Muscle layer of duodenum (tissue), 2 donors: Measurements from ENCODE around the gene ZKSCAN5.
"Not testable (repeated sequence)": the region's sequence is repeated elsewhere in the genome, so short reads cannot be mapped to it uniquely, and the experiment has no call there.

Experiments
- H3K27ac ChIP-seq: one replicate; pipeline ENCODE4 v1.7.0; 2013; ENCODE audit warnings: mild to moderate bottlenecking, low read length
- H3K27me3 ChIP-seq: one replicate; pipeline ENCODE4 v1.7.0; 2013; ENCODE audit warnings: low read depth, mild to moderate bottlenecking, control low read depth, low read length
- H3K36me3 ChIP-seq, 2 donors: one replicate each; pipeline ENCODE4 v1.7.0; 2013; ENCODE audit warnings: low read length in 2 of 2, control low read depth in 1 of 2, mild to moderate bottlenecking in 1 of 2; ENCODE audit not compliant: insufficient read depth in 2 of 2, control insufficient read depth in 1 of 2
- H3K4me1 ChIP-seq, 2 donors: one replicate each; pipeline ENCODE4 v1.7.0; 2013; ENCODE audit warnings: low read length in 2 of 2, mild to moderate bottlenecking in 2 of 2, control low read depth in 1 of 2, moderate library complexity in 1 of 2; ENCODE audit not compliant: insufficient read depth in 2 of 2, control insufficient read depth in 1 of 2
- H3K4me3 ChIP-seq, 2 donors: one replicate each; pipeline ENCODE4 v1.7.0; 2013; ENCODE audit warnings: low read length in 2 of 2, low read depth in 1 of 2, mild to moderate bottlenecking in 1 of 2
- H3K9me3 ChIP-seq, 2 donors: one replicate each; pipeline ENCODE4 v1.7.0; 2013; ENCODE audit warnings: low read length in 2 of 2, control low read depth in 1 of 2, mild to moderate bottlenecking in 1 of 2; ENCODE audit not compliant: control insufficient read depth in 1 of 2
- donor health status: healthy.

ZKSCAN5 gene

GRCh38 chr7:99498546-99498944 lies 5.9 kb upstream of the ZKSCAN5 start:
- Histone ChIP-seq H3K27me3 (no peaks in the 10 kb centered on the region), H3K4me1 (peaks cover 4 to 24% of the 10 kb centered on the region in 2 donors), H3K36me3 (peaks cover 14 to 41% of the 10 kb centered on the region in 2 donors), H3K4me3 (peak overlapping the region; percentile 99 to 100), H3K27ac (peak overlapping the region; percentile 99), H3K9me3 (peaks cover 9 to 11% of the 10 kb centered on the region in 2 donors)

- peaks cover under 1 to 3% of the 10 kb centered on the region in 2 donors for H3K9me3 ChIP-seq
- peaks cover 4 to 29% of the 10 kb centered on the region in 2 donors for H3K4me1 ChIP-seq
- H3K4me3 ChIP-seq, result peak overlapping the region; percentile 99 to 100
- H3K36me3 ChIP-seq, result peaks cover 6 to 33% of the 10 kb centered on the region in 2 donors
- H3K27ac ChIP-seq, result peak overlapping the region; percentile 99
- no peaks in the 10 kb centered on the region for H3K27me3 ChIP-seq
Observed at GRCh38 chr7:99499371-99499720, 5.1 kb upstream of the ZKSCAN5 start.

GRCh38 chr7:99499721-99500636 lies 4.5 kb upstream of the ZKSCAN5 start, which contains the start of gene ZNF394:
Gene ZNF394 (minus strand): TSS chr7:99500281. CDS start chr7:99500093, 188 bp downstream.
- Histone ChIP-seq H3K4me3 (peak within 1 kb of the TSS; percentile 99 to 100), H3K4me1 (peaks cover 4 to 29% of the 10 kb centered on the region in 2 donors), H3K36me3 (peaks cover 4 to 28% of the 10 kb centered on the region in 2 donors), H3K27me3 (no peaks in the 10 kb centered on the region), H3K9me3 (peaks cover 0 to 2% of the 10 kb centered on the region in 2 donors), H3K27ac (peak within 1 kb of the TSS; percentile 99)

- peak overlapping the region; percentile 99 to 100 for H3K4me3 ChIP-seq
- peak overlapping the region; percentile 99 for H3K27ac ChIP-seq
- no peaks in the 10 kb centered on the region for H3K27me3 ChIP-seq
- H3K4me1 ChIP-seq, result peaks cover 6 to 32% of the 10 kb centered on the region in 2 donors
- H3K9me3 ChIP-seq, result no peaks in the 10 kb centered on the region
- H3K36me3 ChIP-seq, result peaks cover 4 to 21% of the 10 kb centered on the region in 2 donors
Observed at GRCh38 chr7:99500637-99501009, 3.8 kb upstream of the ZKSCAN5 start.

- not testable (repeated sequence) for H3K27me3 ChIP-seq, H3K9me3 ChIP-seq, H3K27ac ChIP-seq
- H3K36me3 ChIP-seq, result peaks cover 2 to 15% of the 10 kb centered on the region in 2 donors
- H3K4me1 ChIP-seq, result peaks cover 12 to 38% of the 10 kb centered on the region in 2 donors
- H3K4me3 ChIP-seq, result peak overlapping the region in 1 of 2 donors; percentile 100
Observed at GRCh38 chr7:99501236-99501635, 3.2 kb upstream of the ZKSCAN5 start.

GRCh38 chr7:99504281-99504602 lies 220 bp upstream of the ZKSCAN5 start:
- Histone ChIP-seq H3K27me3 (no peaks in the 10 kb centered on the region), H3K9me3 (no peaks in the 10 kb centered on the region), H3K27ac (peak overlapping the region; percentile 92), H3K4me1 (peaks cover 10 to 32% of the 10 kb centered on the region in 2 donors), H3K36me3 (no peaks in the 10 kb centered on the region), H3K4me3 (peak overlapping the region; percentile 94 to 99)

GRCh38 chr7:99505324-99505662 lies 831 bp downstream of the ZKSCAN5 start:
- Histone ChIP-seq H3K9me3 (no peaks in the 10 kb centered on the region), H3K27ac (peak overlapping the region; percentile 92), H3K27me3 (no peaks in the 10 kb centered on the region), H3K4me3 (peak overlapping the region; percentile 94 to 99), H3K36me3 (peaks cover 0 to 4% of the 10 kb centered on the region in 2 donors), H3K4me1 (peaks cover 10 to 32% of the 10 kb centered on the region in 2 donors)

- Histone ChIP-seq H3K4me1 (no peaks in the 10 kb centered on the region), H3K9me3 (no peaks in the 10 kb centered on the region), H3K36me3 (peaks cover 8 to 48% of the 10 kb centered on the region in 2 donors), H3K4me3 (no peak overlapping the region), H3K27me3 (no peaks in the 10 kb centered on the region), H3K27ac (no peak overlapping the region)
Observed at GRCh38 chr7:99514050-99514449, 9.6 kb downstream of the ZKSCAN5 start.

- no peak overlapping the region for H3K4me3 ChIP-seq
- no peaks in the 10 kb centered on the region for H3K4me1 ChIP-seq
- H3K27me3 ChIP-seq, result no peaks in the 10 kb centered on the region
- peaks cover 25 to 41% of the 10 kb centered on the region in 2 donors for H3K36me3 ChIP-seq
- no peak overlapping the region for H3K27ac ChIP-seq
- H3K9me3 ChIP-seq, result no peaks in the 10 kb centered on the region
Observed at GRCh38 chr7:99521399-99521798, 16.9 kb downstream of the ZKSCAN5 start.

- Histone ChIP-seq H3K4me1 (no peaks in the 10 kb centered on the region), H3K27me3 (no peaks in the 10 kb centered on the region), H3K4me3 (no peak overlapping the region), H3K36me3 (peaks cover 17 to 57% of the 10 kb centered on the region in 2 donors), H3K9me3 (peaks cover 6 to 13% of the 10 kb centered on the region in 2 donors), H3K27ac (no peak overlapping the region)
Observed at GRCh38 chr7:99525713-99526440, 21.4 kb downstream of the ZKSCAN5 start.

- peaks cover 28 to 56% of the 10 kb centered on the region in 2 donors for H3K9me3 ChIP-seq
- no peaks in the 10 kb centered on the region for H3K4me1 ChIP-seq
- peaks cover 22 to 69% of the 10 kb centered on the region in 2 donors for H3K36me3 ChIP-seq
- peak overlapping the region; percentile 10 to 49 for H3K4me3 ChIP-seq
- no peaks in the 10 kb centered on the region for H3K27me3 ChIP-seq
- H3K27ac ChIP-seq, result no peak overlapping the region
Observed at GRCh38 chr7:99531354-99531765, 26.9 kb downstream of the ZKSCAN5 start.
